ENCODE results near the gene GSTO2. TPM values are rescaled to one million over a fixed set of nuclear protein-coding genes. Genes with fewer than 3 reads are reported as not detected.

The GSTO2 gene
- total and polyA plus RNA-seq, 2 of the 13 experiments (the other 11 are each of a cell fraction or from before 2014, with no cell fraction given), result 2.1 to 7.9 TPM

- TF ChIP-seq ELF3 (CRISPR knock-in tag; IDR thresholded peaks at IDR 0.05) (0 out of 2 replicates have a peak, but pooled peaks have one; percentile 11), YY1 (IDR thresholded peaks at IDR 0.05; ENCODE audit: insufficient read depth, insufficient replicate concordance, low read depth, low read length) (no peak), REPIN1 (CRISPR knock-in tag; IDR thresholded peaks at IDR 0.05; ENCODE audit: borderline replicate concordance, low read depth) (peak; percentile 80; the same call in 1 of the 2 replicates), ZNF780A (CRISPR knock-in tag; IDR thresholded peaks at IDR 0.05) (0 out of 2 replicates have a peak, but pooled peaks have one; percentile 54), ZNF761 (CRISPR knock-in tag; conservative IDR thresholded peaks at IDR 0.05) (peak; percentile 77; the same call in 1 of the 2 replicates), MLLT10 (CRISPR knock-in tag; IDR thresholded peaks at IDR 0.05) (no peak), ZNF747 (CRISPR knock-in tag; IDR thresholded peaks at IDR 0.05; ENCODE audit: borderline replicate concordance) (0 out of 2 replicates have a peak, but pooled peaks have one; percentile 43), ZNF207 (IDR thresholded peaks at IDR 0.05; ENCODE audit: borderline replicate concordance) (no peak), SRSF1 (optimal IDR thresholded peaks at IDR 0.05; ENCODE audit: low read depth, low read length) (no peak), ZNF430 (CRISPR knock-in tag; IDR thresholded peaks at IDR 0.05) (no peak), ZNF883 (CRISPR knock-in tag; IDR thresholded peaks at IDR 0.05; ENCODE audit: not compliant biosample characterization) (peak; percentile 91), KLF12 (CRISPR knock-in tag; IDR thresholded peaks at IDR 0.05; ENCODE audit: borderline replicate concordance) (0 out of 2 replicates have a peak, but pooled peaks have one; percentile 40), SOX6 (IDR thresholded peaks at IDR 0.05) (no peak), SOX6 (CRISPR knock-in tag; IDR thresholded peaks at IDR 0.05) (peak; percentile 77), ATF7 (IDR thresholded peaks at IDR 0.05) (no peak), ATF7 (CRISPR knock-in tag; IDR thresholded peaks at IDR 0.05) (peak; percentile 26; the same call in 1 of the 2 replicates), SRF (IDR thresholded peaks at IDR 0.05; ENCODE audit: low read depth, low read length) (no peak), PAX8 (CRISPR knock-in tag; IDR thresholded peaks at IDR 0.05; ENCODE audit: borderline replicate concordance) (peak; percentile 24; the same call in 1 of the 2 replicates), ZNF136 (CRISPR knock-in tag; IDR thresholded peaks at IDR 0.05; ENCODE audit: low read depth) (0 out of 2 replicates have a peak, but pooled peaks have one; percentile 28), EHMT2 (IDR thresholded peaks at IDR 0.05; ENCODE audit: borderline replicate concordance, low read depth, low read length) (no peak), ZNF280B (CRISPR knock-in tag; IDR thresholded peaks at IDR 0.05; ENCODE audit: borderline replicate concordance) (peak; percentile 94), HDAC6 (IDR thresholded peaks at IDR 0.05; ENCODE audit: low read depth, low read length) (no peak)
- TF ChIP-seq, protein P1, sequence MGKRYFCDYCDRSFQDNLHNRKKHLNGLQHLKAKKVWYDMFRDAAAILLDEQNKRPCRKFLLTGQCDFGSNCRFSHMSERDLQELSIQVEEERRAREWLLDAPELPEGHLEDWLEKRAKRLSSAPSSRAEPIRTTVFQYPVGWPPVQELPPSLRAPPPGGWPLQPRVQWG (CRISPR knock-in tag; IDR thresholded peaks at IDR 0.05; ENCODE audit: borderline replicate concordance, low read depth), result no peak
- TF ChIP-seq, protein P2, sequence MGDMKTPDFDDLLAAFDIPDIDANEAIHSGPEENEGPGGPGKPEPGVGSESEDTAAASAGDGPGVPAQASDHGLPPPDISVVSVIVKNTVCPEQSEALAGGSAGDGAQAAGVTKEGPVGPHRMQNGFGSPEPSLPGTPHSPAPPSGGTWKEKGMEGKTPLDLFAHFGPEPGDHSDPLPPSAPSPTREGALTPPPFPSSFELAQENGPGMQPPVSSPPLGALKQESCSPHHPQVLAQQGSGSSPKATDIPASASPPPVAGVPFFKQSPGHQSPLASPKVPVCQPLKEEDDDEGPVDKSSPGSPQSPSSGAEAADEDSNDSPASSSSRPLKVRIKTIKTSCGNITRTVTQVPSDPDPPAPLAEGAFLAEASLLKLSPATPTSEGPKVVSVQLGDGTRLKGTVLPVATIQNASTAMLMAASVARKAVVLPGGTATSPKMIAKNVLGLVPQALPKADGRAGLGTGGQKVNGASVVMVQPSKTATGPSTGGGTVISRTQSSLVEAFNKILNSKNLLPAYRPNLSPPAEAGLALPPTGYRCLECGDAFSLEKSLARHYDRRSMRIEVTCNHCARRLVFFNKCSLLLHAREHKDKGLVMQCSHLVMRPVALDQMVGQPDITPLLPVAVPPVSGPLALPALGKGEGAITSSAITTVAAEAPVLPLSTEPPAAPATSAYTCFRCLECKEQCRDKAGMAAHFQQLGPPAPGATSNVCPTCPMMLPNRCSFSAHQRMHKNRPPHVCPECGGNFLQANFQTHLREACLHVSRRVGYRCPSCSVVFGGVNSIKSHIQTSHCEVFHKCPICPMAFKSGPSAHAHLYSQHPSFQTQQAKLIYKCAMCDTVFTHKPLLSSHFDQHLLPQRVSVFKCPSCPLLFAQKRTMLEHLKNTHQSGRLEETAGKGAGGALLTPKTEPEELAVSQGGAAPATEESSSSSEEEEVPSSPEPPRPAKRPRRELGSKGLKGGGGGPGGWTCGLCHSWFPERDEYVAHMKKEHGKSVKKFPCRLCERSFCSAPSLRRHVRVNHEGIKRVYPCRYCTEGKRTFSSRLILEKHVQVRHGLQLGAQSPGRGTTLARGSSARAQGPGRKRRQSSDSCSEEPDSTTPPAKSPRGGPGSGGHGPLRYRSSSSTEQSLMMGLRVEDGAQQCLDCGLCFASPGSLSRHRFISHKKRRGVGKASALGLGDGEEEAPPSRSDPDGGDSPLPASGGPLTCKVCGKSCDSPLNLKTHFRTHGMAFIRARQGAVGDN (CRISPR knock-in tag; IDR thresholded peaks at IDR 0.05), result peak; percentile 96
Measured at GRCh38 chr10:104231784-104232612, 37.0 kb upstream of the GSTO2 start, which contains the start of gene CFAP43 (continued).

Data from HepG2 (cell line).